A673 (cell line): ENCODE results near the gene RABGEF1. TPM values are rescaled to one million over a fixed set of nuclear protein-coding genes. Genes with fewer than 3 reads are reported as not detected.

Source experiments
- BruUV-seq: library from RNA; stranded (reverse); fragments of 400-500 nt; replicated peaks from 2 replicates; lab custom pipeline; 2021; lab: Mats Ljungman, UMichigan
- CTCF ChIA-PET: fragments of 300-600 bp; sonication (Branson Sonifier 250); formaldehyde crosslinking; loops from one replicate; lab custom pipeline; 2022; ENCODE audit warnings: antibody characterized with exemption; lab: Charles Lee
- POLR2A ChIA-PET: fragments of 300-600 bp; sonication (Branson Sonifier 250); formaldehyde crosslinking; loops from one replicate; lab custom pipeline; 2022; ENCODE audit warnings: antibody characterized with exemption; ENCODE audit not compliant: low non-redundant PET; lab: Charles Lee
- DNase-seq: peaks from one replicate; pipeline ENCODE4 v3.0.0-alpha.2; 2015; ENCODE audit warnings: low spot score
- H3K27ac ChIP-seq: fragments of 200-600 bp; sonication (generic); 2 replicates; pipeline ENCODE4 v1.5.1; 2016; ENCODE audit warnings: mixed run types, low read depth, mild to moderate bottlenecking, mixed read lengths, antibody characterized with exemption, low read length; ENCODE audit not compliant: poor library complexity, severe bottlenecking
- H3K27me3 ChIP-seq: fragments of 200-600 bp; sonication (generic); replicated peaks from 2 replicates; pipeline ENCODE4 v1.6.1; 2017; ENCODE audit warnings: mixed run types, low read depth, mild to moderate bottlenecking, mixed read lengths, antibody characterized with exemption, low read length; ENCODE audit not compliant: insufficient read depth, poor library complexity
- H3K36me3 ChIP-seq: fragments of 200-600 bp; sonication (generic); 2 replicates; pipeline ENCODE4 v1.6.1; 2016; ENCODE audit warnings: mixed run types, mild to moderate bottlenecking, mixed read lengths, antibody characterized with exemption, low read length; ENCODE audit not compliant: insufficient read depth, poor library complexity, severe bottlenecking
- H3K4me1 ChIP-seq: fragments of 200-600 bp; sonication (generic); 2 replicates; pipeline ENCODE4 v1.6.1; 2017; ENCODE audit warnings: mixed run types, mild to moderate bottlenecking, mixed read lengths, antibody characterized with exemption, low read length; ENCODE audit not compliant: insufficient read depth, poor library complexity, severe bottlenecking
- H3K4me3 ChIP-seq: fragments of 200-600 bp; sonication (generic); 2 replicates; pipeline ENCODE4 v1.5.1; 2016; ENCODE audit warnings: low read depth, mixed run types, mild to moderate bottlenecking, mixed read lengths, low read length; ENCODE audit not compliant: poor library complexity, severe bottlenecking
- H3K9me3 ChIP-seq: fragments of 200-600 bp; sonication (generic); 2 replicates; pipeline ENCODE4 v1.6.1; 2016; ENCODE audit warnings: mixed run types, low read depth, mild to moderate bottlenecking, mixed read lengths, antibody characterized with exemption, low read length; ENCODE audit not compliant: poor library complexity, severe bottlenecking
- EZH2 ChIP-seq: fragments of 200-600 bp; sonication (generic); IDR thresholded peaks from 2 replicates; pipeline ENCODE4 v1.6.1; 2017; ENCODE audit warnings: borderline replicate concordance, low read depth, mild to moderate bottlenecking, mixed read lengths, antibody characterized with exemption, low read length; ENCODE audit not compliant: poor library complexity, severe bottlenecking
- intact Hi-C: fragments of 100-400 bp; cut with micrococcal nuclease; formaldehyde crosslinking; loops from one replicate; pipeline ENCODE4 v1.10.0; 2022; ENCODE audit not compliant: unreplicated experiment
- total RNA-seq: library from RNA; stranded (reverse); gene quantifications from 2 replicates; pipeline ENCODE4 v1.2.3, GENCODE V29; 2021
- TF ChIP-seq, protein P1 (sequence below): fragments of 300-800, 200-600 bp; sonication (generic); conservative IDR thresholded peaks from 2 replicates; pipeline ENCODE4 v1.5.1; 2017; ENCODE audit warnings: low read depth, mild to moderate bottlenecking, antibody characterized with exemption, low read length, moderate library complexity, mixed read lengths

Gene RABGEF1
- total RNA-seq, 1 experiment from 2014 or later = 20.0 TPM

DNA sequence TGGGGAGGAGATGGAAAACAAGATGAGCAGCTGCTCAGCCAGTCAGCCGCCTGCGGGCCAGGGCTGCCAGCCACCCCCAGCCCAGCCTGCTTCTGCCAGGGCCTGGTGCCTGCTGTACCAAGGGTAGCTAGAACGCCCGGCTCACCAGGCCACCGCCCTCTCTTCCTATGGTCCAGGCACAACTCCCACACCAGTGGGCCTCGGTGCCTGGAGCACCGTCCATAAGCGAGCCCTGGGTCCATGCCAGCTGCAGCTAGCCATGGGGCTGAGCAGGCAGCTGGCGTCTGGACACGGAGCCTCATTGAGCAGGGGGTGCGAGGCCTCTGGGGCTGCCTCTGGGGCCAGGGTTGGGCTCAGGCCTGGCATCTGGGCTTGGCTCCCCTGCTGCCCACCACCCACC, 8.5 kb upstream of the RABGEF1 start:
- POLR2A ChIA-PET = no interaction called here
- no TSS peak for BruUV-seq
- Histone ChIP-seq H3K27me3 (no peaks in the 10 kb centered on the region), H3K36me3 (no peaks in the 10 kb centered on the region), H3K9me3 (peaks cover 3% of the 10 kb centered on the region), H3K4me3 (no peak overlapping the region), H3K27ac (no peak overlapping the region), H3K4me1 (no peaks in the 10 kb centered on the region)
- DNase-seq = no peak
- CTCF ChIA-PET = no interaction called here
- TF ChIP-seq EZH2 = no peak
- TF ChIP-seq, protein P1, sequence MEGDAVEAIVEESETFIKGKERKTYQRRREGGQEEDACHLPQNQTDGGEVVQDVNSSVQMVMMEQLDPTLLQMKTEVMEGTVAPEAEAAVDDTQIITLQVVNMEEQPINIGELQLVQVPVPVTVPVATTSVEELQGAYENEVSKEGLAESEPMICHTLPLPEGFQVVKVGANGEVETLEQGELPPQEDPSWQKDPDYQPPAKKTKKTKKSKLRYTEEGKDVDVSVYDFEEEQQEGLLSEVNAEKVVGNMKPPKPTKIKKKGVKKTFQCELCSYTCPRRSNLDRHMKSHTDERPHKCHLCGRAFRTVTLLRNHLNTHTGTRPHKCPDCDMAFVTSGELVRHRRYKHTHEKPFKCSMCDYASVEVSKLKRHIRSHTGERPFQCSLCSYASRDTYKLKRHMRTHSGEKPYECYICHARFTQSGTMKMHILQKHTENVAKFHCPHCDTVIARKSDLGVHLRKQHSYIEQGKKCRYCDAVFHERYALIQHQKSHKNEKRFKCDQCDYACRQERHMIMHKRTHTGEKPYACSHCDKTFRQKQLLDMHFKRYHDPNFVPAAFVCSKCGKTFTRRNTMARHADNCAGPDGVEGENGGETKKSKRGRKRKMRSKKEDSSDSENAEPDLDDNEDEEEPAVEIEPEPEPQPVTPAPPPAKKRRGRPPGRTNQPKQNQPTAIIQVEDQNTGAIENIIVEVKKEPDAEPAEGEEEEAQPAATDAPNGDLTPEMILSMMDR = no peak
- intact Hi-C loops = no loop called here

DNA sequence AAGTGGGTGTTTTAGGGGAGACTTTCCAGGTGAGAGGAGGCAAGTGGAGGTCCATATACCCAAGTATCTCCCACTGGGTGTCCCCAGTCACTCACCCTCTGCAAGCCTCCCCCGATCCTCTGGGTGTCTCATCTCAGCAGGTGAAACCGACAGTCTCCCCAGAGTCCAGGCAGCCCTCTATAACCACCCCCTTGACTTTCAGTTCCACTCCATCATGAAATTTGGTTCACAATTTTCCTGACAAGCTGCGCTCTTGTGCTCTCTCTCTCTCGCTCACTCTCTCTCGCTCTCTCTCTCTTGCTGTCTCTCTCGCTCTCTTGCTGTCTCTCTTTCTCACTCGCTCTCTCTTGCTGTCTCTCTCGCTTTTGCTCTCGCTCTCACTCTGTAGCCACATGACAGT, 8.1 kb upstream of the RABGEF1 start:
- BruUV-seq = no TSS peak
- ChIA-PET CTCF (no interaction called here), POLR2A (no interaction called here)
- H3K36me3 ChIP-seq = no peaks in the 10 kb centered on the region
- no peak overlapping the region for H3K4me3 ChIP-seq
- peaks cover 3% of the 10 kb centered on the region for H3K9me3 ChIP-seq
- TF ChIP-seq, protein P1 = no peak
- TF ChIP-seq EZH2 = no peak
- H3K27me3 ChIP-seq = no peaks in the 10 kb centered on the region
- H3K4me1 ChIP-seq = no peaks in the 10 kb centered on the region
- no peak for DNase-seq
- no peak overlapping the region for H3K27ac ChIP-seq
- intact Hi-C loops = no loop called here

DNA sequence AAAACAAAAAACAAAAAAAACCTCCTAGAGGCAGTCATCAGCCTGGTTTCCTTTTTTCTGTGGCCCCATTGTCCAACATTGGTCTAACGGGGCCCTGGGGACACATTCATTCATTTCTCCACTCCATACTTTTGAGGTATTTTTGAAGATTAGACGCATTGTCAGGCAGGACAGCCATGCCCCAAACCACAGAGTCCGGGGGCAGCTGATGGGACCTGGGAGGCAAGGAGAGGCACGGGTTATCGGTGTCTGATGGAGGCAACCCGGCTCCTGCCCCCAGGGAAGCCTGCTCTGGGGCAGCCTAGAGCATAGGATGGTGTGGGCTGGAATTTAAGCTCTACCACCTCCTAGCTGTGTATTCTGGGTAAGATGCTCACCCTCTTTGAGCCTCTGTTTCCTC, 6.5 kb upstream of the RABGEF1 start:
- TF ChIP-seq, protein P1 = no peak
- TF ChIP-seq EZH2 = no peak
- ChIA-PET CTCF (no interaction called here), POLR2A (no interaction called here)
- Histone ChIP-seq H3K27ac (no peak overlapping the region), H3K9me3 (peaks cover 3% of the 10 kb centered on the region), H3K27me3 (no peaks in the 10 kb centered on the region), H3K36me3 (no peaks in the 10 kb centered on the region), H3K4me1 (no peaks in the 10 kb centered on the region), H3K4me3 (no peak overlapping the region)
- BruUV-seq = no TSS peak
- DNase-seq = no peak
- intact Hi-C loops = no loop called here
